Transverse colon (tissue), 4 donors: ENCODE measurements around the gene CCDC85C. TPM values are rescaled to one million over a fixed set of nuclear protein-coding genes. Genes with fewer than 3 reads are reported as not detected.

ENCODE experiments used
- DNase-seq: peaks from one replicate; pipeline ENCODE4 v3.0.0-alpha.2; 2019
- H3K27ac ChIP-seq, 4 donors: fragments of 200-600 bp; sonication (generic); 2 replicates each; pipeline ENCODE4 v1.5.1; 2016 to 2018; ENCODE audit warnings: inconsistent platforms in 4 of 4
- H3K27me3 ChIP-seq: fragments of 200-600 bp; sonication (generic); 2 replicates; pipeline ENCODE4 v1.5.1; 2017; ENCODE audit warnings: inconsistent platforms
- H3K36me3 ChIP-seq, 4 donors: fragments of 200-600 bp; sonication (generic); 2 replicates each; pipeline ENCODE4 v1.5.1; 2017 to 2019; ENCODE audit warnings: inconsistent platforms in 4 of 4
- H3K4me1 ChIP-seq, 4 donors: fragments of 200-600 bp; sonication (generic); 2 replicates each; pipeline ENCODE4 v1.5.1; 2017 to 2020; ENCODE audit warnings: inconsistent platforms in 4 of 4
- H3K4me3 ChIP-seq, 4 donors: fragments of 200-600 bp; sonication (generic); 1 replicate in 1 of 4; 2 replicates in 3 of 4; pipeline versions ENCODE4 v1.5.1 to v1.6.1; 2017 to 2019; ENCODE audit warnings: inconsistent platforms in 4 of 4
- H3K9me3 ChIP-seq, 2 donors: fragments of 200-600 bp; sonication (generic); 2 replicates each; pipeline ENCODE4 v1.5.1; 2017 to 2019; ENCODE audit warnings: inconsistent platforms in 2 of 2
- CTCF ChIP-seq, 5 experiments: fragments of 200-600 bp in 3 of 5; fragments of 450-650 bp in 2 of 5; sonication (generic) in 3 of 5; IDR thresholded peaks; 1 replicate in 2 of 5; 2 replicates in 3 of 5; pipeline ENCODE4 v1.5.1; 2016 to 2017; ENCODE audit warnings: antibody characterized with exemption in 5 of 5, inconsistent platforms in 3 of 5, mild to moderate bottlenecking in 2 of 5, moderate library complexity in 1 of 5
- EP300 ChIP-seq: sonication (generic); formaldehyde crosslinking; IDR thresholded peaks from one replicate; pipeline ENCODE4 v1.6.1; 2017; ENCODE audit warnings: antibody characterized with exemption, low read depth
- POLR2A ChIP-seq: fragments of 450-650 bp; IDR thresholded peaks from one replicate; pipeline ENCODE4 v1.6.1; 2016; ENCODE audit warnings: antibody characterized with exemption, mild to moderate bottlenecking, moderate library complexity
- POLR2AphosphoS5 ChIP-seq, 3 donors: sonication (generic); formaldehyde crosslinking; IDR thresholded peaks; one replicate each; pipeline ENCODE4 v1.6.1; 2016; ENCODE audit warnings: antibody characterized with exemption in 3 of 3
- WGBS, 2 donors: methylation state at CpG; one replicate each; pipeline ENCODE4 v1.1.5; 2018; ENCODE audit warnings: low coverage in 1 of 2; 5-methylcytosine and 5-hydroxymethylcytosine counted together
- in situ Hi-C, 4 donors: fragments of 200-750 bp; cut with MboI; loops; one replicate each; pipeline versions ENCODE4 v1.15.0 to v1.15.1; 2017; ENCODE audit warnings: low sequenced_read_pairs in 3 of 4, low pct_ligation_motif_present in 1 of 4, low pct_unique_long_range_greater_than_20kb in 1 of 4
- intact Hi-C: fragments of 100-400 bp; cut with DNase I; formaldehyde crosslinking; loops from one replicate; pipeline ENCODE4 v1.15.1; 2023; ENCODE audit warnings: low total_unique reads
- total RNA-seq, 4 donors: library from RNA; depleted of rRNA; stranded (reverse); fragments of >200 nt; gene quantifications; one replicate each; pipeline ENCODE4 v1.1.0, GENCODE V29; 2016

The CCDC85C gene
- total RNA-seq, 4 donors from 2014 or later: 19.3 to 55.4 (median 45.7) TPM

GRCh38 chr14:99637624-99638023 lies 33.6 kb upstream of the CCDC85C start:
- in situ Hi-C loops: no loop called here
- DNase-seq: no peak
- Histone ChIP-seq H3K27ac (no peak overlapping the region), H3K4me1 (no peaks in the 10 kb centered on the region), H3K36me3 (no peaks in the 10 kb centered on the region), H3K9me3 (no peaks in the 10 kb centered on the region), H3K27me3 (no peaks in the 10 kb centered on the region), H3K4me3 (no peak overlapping the region)
- no peak for TF ChIP-seq CTCF (IDR thresholded peaks at IDR 0.05)
- no peak for TF ChIP-seq POLR2AphosphoS5 (IDR thresholded peaks at IDR 0.05)
- TF ChIP-seq POLR2A: no peak
- TF ChIP-seq EP300: no peak
- WGBS, 2 donors: 81 to 82% methylated on average over 2 to 7 of the region's 7 CpGs
- intact Hi-C loops: no loop called here

GRCh38 chr14:99636487-99636886 lies 32.5 kb upstream of the CCDC85C start:
- no peaks in the 10 kb centered on the region for H3K9me3 ChIP-seq
- no peaks in the 10 kb centered on the region for H3K4me1 ChIP-seq
- no peak for DNase-seq
- TF ChIP-seq POLR2A (no peak), EP300 (no peak), POLR2AphosphoS5 (IDR thresholded peaks at IDR 0.05) (no peak), CTCF (IDR thresholded peaks at IDR 0.05) (no peak)
- no peak overlapping the region for H3K4me3 ChIP-seq
- H3K27me3 ChIP-seq: no peaks in the 10 kb centered on the region
- no peaks in the 10 kb centered on the region for H3K36me3 ChIP-seq
- intact Hi-C loops: no loop called here
- in situ Hi-C loops: no loop called here
- no peak overlapping the region for H3K27ac ChIP-seq
- 60 to 80% methylated on average over 1 to 5 of the region's 5 CpGs for WGBS, 2 donors

GRCh38 chr14:99635116-99635515 lies 31.1 kb upstream of the CCDC85C start:
- 80 to 82% methylated on average over 5 to 8 of the region's 8 CpGs for WGBS, 2 donors
- no peak for DNase-seq
- H3K4me1 ChIP-seq: no peaks in the 10 kb centered on the region
- H3K27ac ChIP-seq: no peak overlapping the region
- TF ChIP-seq CTCF (IDR thresholded peaks at IDR 0.05): no peak
- TF ChIP-seq POLR2AphosphoS5 (IDR thresholded peaks at IDR 0.05): no peak
- TF ChIP-seq POLR2A: no peak
- TF ChIP-seq EP300: no peak
- intact Hi-C loops: no loop called here
- in situ Hi-C loops: no loop called here
- no peaks in the 10 kb centered on the region for H3K9me3 ChIP-seq
- H3K36me3 ChIP-seq: no peaks in the 10 kb centered on the region
- H3K27me3 ChIP-seq: no peaks in the 10 kb centered on the region
- H3K4me3 ChIP-seq: no peak overlapping the region

- no peak overlapping the region for H3K4me3 ChIP-seq
- no peak for DNase-seq
- in situ Hi-C loops: loop anchor here in 1 of 4 donors (5.0 kb wide), 1 partner anchor 117 kb away; no protein-coding TSS in a partner anchor
- H3K27me3 ChIP-seq: no peaks in the 10 kb centered on the region
- H3K36me3 ChIP-seq: no peaks in the 10 kb centered on the region
- H3K4me1 ChIP-seq: no peaks in the 10 kb centered on the region
- 83 to 86% methylated on average over 1 to 10 of the region's 10 CpGs for WGBS, 2 donors
- H3K9me3 ChIP-seq: no peaks in the 10 kb centered on the region
- H3K27ac ChIP-seq: no peak overlapping the region
- intact Hi-C loops: no loop called here
- no peak for TF ChIP-seq POLR2AphosphoS5 (IDR thresholded peaks at IDR 0.05)
- TF ChIP-seq EP300: no peak
- TF ChIP-seq POLR2A: no peak
- no peak for TF ChIP-seq CTCF (IDR thresholded peaks at IDR 0.05)
Measured at GRCh38 chr14:99634443-99634842, 30.4 kb upstream of the CCDC85C start.
